Upper lobe of left lung (tissue), 4 donors: ENCODE results near the gene PTDSS2.

Experiments used
- CTCF ChIP-seq, 6 experiments: fragments of 450-650 bp in 4 of 6; fragments of 200-600 bp in 2 of 6; sonication (generic) in 2 of 6; IDR thresholded peaks; one replicate each; pipeline ENCODE4 v1.5.1; 2016 to 2019; ENCODE audit warnings: antibody characterized with exemption in 6 of 6
- EP300 ChIP-seq, 4 donors: sonication (generic); formaldehyde crosslinking; IDR thresholded peaks; one replicate each; pipeline ENCODE4 v1.5.1; 2017; ENCODE audit warnings: antibody characterized with exemption in 4 of 4, control low read depth in 2 of 4
- POLR2A ChIP-seq, 4 donors: fragments of 450-650 bp; IDR thresholded peaks; one replicate each; pipeline ENCODE4 v1.5.1; 2016 to 2017; ENCODE audit warnings: antibody characterized with exemption in 4 of 4, mild to moderate bottlenecking in 2 of 4

DNA sequence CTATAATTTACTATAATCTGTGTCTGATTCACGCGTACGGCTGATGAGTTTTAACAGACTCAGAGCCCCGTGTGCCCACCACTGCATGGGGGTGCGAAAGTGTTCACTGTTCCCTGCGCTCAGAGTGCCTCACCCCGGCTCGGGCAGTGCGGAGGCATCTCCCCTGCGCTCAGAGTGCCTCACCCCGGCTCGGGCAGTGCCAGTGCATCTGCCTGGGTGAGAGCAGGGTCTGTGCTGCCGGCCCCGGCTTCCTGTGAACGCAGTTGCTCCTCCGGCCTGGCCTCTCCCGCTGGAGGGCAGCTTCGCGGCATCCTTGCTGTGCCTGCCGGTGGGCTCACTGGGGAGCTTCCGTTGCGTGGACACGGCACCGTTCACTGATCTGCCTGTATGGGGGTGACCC, 14.2 kb downstream of the PTDSS2 start:
- no peak for TF ChIP-seq CTCF (IDR thresholded peaks at IDR 0.05)
- TF ChIP-seq POLR2A (IDR thresholded peaks at IDR 0.05), result no peak
- no peak for TF ChIP-seq EP300 (IDR thresholded peaks at IDR 0.05)
